Measurements from ENCODE around the gene ARRDC2. TPM values are rescaled to one million over a fixed set of nuclear protein-coding genes. Genes with fewer than 3 reads are reported as not detected.

ARRDC2 gene
- total and polyA plus RNA-seq, 2 of the 13 experiments (the other 11 are each of a cell fraction or from before 2014, with no cell fraction given), result 2.1 to 3.4 TPM

DNA sequence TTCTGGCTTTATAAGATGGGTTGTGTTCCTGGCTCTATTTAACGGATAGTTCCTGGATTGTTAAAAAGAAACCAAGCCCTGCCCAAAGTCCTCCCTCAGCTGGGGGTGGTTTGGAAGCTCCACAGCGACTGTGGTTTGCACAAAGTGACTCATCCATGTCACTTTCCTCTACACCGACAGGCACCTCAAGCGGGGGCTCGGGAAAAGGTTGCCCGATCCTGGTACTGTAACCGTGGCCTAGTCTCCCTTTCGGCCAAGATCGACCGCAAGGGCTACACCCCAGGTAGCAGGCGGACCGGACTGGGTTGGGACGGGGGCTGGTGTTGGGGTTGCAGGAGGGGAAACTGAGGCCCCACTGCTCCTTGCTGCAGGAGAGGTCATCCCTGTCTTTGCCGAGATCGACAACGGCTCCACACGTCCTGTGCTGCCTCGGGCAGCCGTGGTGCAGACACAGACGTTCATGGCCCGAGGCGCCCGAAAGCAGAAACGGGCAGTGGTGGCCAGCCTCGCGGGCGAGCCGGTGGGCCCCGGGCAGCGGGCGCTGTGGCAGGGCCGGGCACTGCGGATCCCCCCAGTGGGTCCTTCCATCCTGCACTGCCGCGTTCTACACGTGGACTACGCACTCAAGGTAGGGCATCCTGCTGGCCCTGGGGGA, 1.6 kb downstream of the ARRDC2 start (continued):
- no peak for TF ChIP-seq JDP2 (CRISPR knock-in tag; IDR thresholded peaks at IDR 0.05; ENCODE audit: borderline replicate concordance)
- TF ChIP-seq EZH2 (conservative IDR thresholded peaks at IDR 0.05; ENCODE audit: low read depth, low read length), result no peak
- no peak for TF ChIP-seq ZNF530 (CRISPR knock-in tag; IDR thresholded peaks at IDR 0.05; ENCODE audit: low read depth)
- TF ChIP-seq XRCC5 (optimal IDR thresholded peaks at IDR 0.05; ENCODE audit: low read length), result peak; percentile 29
- TF ChIP-seq SRSF9 (IDR thresholded peaks at IDR 0.05; ENCODE audit: borderline replicate concordance, insufficient read depth, low read depth, low read length, poor library complexity, severe bottlenecking), result no peak
- no peak for TF ChIP-seq AKAP8 (CRISPR knock-in tag; IDR thresholded peaks at IDR 0.05)
- TF ChIP-seq PREB (CRISPR knock-in tag; IDR thresholded peaks at IDR 0.05), result no peak
- TF ChIP-seq HNRNPH1 (optimal IDR thresholded peaks at IDR 0.05; ENCODE audit: low read depth, low read length), result no peak
- TF ChIP-seq PAWR (CRISPR knock-in tag; IDR thresholded peaks at IDR 0.05; ENCODE audit: borderline replicate concordance), result no peak
- no peak for TF ChIP-seq DMTF1 (CRISPR knock-in tag; IDR thresholded peaks at IDR 0.05)
- TF ChIP-seq ZNF20 (CRISPR knock-in tag; IDR thresholded peaks at IDR 0.05), result no peak
- no peak for TF ChIP-seq ZNF674 (CRISPR knock-in tag; IDR thresholded peaks at IDR 0.05; ENCODE audit: low read depth)
- no peak for TF ChIP-seq ETV6 (CRISPR knock-in tag; conservative IDR thresholded peaks at IDR 0.05)
- 0 out of 2 replicates have a peak, but pooled peaks have one; percentile 30 for TF ChIP-seq ZNF232 (CRISPR knock-in tag; IDR thresholded peaks at IDR 0.05; ENCODE audit: borderline replicate concordance)
- no peak for TF ChIP-seq ARNT2 (CRISPR knock-in tag; IDR thresholded peaks at IDR 0.05; ENCODE audit: low read depth)
- TF ChIP-seq EHMT2 (IDR thresholded peaks at IDR 0.05; ENCODE audit: borderline replicate concordance, low read depth, low read length), result no peak
- TF ChIP-seq ZHX2 (IDR thresholded peaks at IDR 0.05; ENCODE audit: low read depth), result no peak
- no peak for TF ChIP-seq ZHX2 (CRISPR knock-in tag; IDR thresholded peaks at IDR 0.05; ENCODE audit: borderline replicate concordance)
- TF ChIP-seq FLYWCH1 (CRISPR knock-in tag; IDR thresholded peaks at IDR 0.05), result no peak
- TF ChIP-seq NFYC (CRISPR knock-in tag; IDR thresholded peaks at IDR 0.05), result no peak
- TF ChIP-seq ZMYM3 (CRISPR knock-in tag; IDR thresholded peaks at IDR 0.05), result no peak; the same call in 1 of the 2 replicates
